HG03135 (cell line): ENCODE measurements around the gene FABP6.
"Not testable (repeated sequence)": the region's sequence is repeated elsewhere in the genome, so short reads cannot be mapped to it uniquely, and the experiment has no call there.

Experiments used
- ATAC-seq: cut with Tn5 transposase; IDR thresholded peaks from one replicate; pipeline ENCODE4 v1.9.1; 2021; ENCODE audit warnings: mild to moderate bottlenecking, moderate library complexity; ENCODE audit not compliant: unreplicated experiment

FABP6 gene

DNA sequence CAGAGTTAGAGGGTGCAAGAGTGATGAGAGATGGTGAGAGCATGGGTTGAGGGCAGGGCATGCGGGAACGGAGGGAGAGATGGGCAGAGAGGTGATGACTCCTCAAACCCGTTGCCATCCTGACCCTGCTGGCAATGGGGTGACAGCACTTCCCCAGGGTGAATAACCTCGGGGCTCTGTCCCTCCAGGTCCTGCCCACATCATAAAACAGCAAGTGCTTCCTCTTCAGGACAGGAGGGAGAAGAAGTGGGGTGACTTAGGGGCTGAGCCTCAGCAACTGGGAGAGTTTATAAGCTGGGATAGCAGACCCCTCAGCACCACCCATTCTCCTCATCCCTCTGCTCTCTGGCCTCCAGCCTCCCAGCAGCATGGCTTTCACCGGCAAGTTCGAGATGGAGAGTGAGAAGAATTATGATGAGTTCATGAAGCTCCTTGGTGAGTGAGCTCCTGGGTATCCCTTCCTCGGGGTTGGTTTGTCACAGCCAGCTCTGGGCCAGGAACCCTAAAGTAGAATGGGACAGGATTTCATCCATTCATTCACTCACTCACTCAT lies at the start of gene FABP6:
Gene FABP6, plus strand, starts transcription at position 317 of the 553 bp plus-strand sequence. Its CDS starts 52 bp downstream, at position 369.
- no peak for ATAC-seq

DNA sequence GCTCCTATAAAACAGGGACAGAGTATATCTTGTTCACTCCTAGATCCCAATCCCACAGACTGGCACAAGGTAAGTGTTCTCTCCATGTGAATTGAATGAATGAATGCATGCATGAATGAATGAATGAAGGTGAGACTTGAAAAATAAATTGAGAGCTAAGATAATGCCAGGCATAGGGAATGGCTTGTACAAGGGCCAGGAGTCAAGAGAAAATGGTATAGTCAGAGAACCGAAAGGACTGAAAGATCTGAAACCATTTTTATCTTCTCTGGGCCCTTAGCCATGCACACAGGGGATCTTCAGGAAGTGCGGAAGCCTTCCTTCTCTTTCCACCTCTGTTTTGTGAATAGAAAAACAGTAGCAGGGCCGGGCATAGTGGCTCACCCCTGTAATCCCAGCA lies 48.4 kb upstream of the FABP6 start:
- no peak for ATAC-seq

DNA sequence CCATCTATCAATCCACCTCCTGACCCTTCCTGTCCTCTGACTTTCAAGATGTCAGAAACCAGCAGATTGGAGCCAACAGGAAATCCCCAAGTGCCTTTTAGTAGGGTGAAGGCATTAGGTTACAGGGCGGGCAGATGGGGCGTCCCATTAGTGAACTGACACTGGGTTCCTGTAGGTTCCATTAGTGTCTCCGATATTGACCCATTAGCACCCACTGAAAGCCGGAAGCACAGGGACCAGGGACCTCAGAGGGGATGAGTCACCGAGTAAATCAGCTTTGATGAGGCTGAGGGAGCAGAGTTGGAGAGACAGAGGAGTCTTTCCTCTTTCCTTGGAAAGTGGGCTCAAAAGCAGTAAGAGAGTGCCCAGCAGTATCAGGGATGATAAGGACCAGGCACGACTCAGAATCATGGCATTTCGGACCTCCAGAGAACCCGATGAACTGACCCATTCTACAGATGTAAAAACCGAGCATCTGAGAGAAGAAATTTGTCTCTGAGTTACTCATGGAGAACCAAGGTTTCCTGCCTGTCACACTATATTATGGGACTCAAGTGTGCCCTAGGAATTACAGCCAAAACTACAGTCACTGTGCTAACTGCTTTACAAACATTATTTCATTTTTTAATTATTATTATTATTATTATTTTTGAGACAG lies 47.2 kb upstream of the FABP6 start:
- no peak for ATAC-seq

DNA sequence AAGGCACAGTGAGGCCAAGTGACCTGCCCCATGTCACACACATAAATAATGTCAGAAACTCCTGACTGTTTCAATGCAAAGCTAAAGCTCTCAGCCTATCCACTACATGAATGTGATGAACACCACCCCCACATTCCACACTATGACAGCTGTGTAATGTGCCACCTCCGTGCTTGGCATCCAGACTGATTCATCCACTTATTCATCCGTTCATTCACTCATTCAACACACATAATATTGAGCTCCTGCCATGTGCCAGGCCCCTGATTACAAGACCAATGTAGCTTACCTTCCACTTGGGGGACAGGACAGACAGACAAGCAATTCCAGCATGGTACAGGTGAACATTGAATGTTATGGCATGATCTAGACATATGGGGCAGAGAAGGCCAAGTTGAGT lies 46.2 kb upstream of the FABP6 start:
- no peak for ATAC-seq

GRCh38 chr5:160185626-160186360 lies 43.5 kb upstream of the FABP6 start:
- ATAC-seq = no peak

- no peak for ATAC-seq
These were observed 42.8 kb upstream of the FABP6 start for GRCh38 chr5:160186480-160186879.

DNA sequence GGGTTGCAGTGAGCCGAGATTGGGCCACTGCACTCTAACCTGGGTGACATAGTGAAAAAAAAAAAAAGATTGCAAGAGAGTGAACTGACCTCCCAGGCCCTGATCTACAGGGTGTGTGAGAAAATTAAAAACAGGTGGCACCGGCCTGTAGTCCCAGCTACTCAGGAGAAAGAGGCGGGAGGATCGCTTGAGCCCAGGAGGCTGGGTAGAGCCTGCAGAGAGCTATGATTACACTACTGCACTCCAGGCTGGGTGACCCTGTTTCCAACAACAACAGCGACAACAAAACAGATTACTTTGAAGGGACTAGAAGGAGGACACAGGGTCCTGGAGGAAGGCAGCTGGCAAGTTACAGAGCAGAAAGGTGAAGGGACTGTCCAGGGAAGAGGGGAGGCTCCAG lies 42.2 kb upstream of the FABP6 start:
- no peak for ATAC-seq

DNA sequence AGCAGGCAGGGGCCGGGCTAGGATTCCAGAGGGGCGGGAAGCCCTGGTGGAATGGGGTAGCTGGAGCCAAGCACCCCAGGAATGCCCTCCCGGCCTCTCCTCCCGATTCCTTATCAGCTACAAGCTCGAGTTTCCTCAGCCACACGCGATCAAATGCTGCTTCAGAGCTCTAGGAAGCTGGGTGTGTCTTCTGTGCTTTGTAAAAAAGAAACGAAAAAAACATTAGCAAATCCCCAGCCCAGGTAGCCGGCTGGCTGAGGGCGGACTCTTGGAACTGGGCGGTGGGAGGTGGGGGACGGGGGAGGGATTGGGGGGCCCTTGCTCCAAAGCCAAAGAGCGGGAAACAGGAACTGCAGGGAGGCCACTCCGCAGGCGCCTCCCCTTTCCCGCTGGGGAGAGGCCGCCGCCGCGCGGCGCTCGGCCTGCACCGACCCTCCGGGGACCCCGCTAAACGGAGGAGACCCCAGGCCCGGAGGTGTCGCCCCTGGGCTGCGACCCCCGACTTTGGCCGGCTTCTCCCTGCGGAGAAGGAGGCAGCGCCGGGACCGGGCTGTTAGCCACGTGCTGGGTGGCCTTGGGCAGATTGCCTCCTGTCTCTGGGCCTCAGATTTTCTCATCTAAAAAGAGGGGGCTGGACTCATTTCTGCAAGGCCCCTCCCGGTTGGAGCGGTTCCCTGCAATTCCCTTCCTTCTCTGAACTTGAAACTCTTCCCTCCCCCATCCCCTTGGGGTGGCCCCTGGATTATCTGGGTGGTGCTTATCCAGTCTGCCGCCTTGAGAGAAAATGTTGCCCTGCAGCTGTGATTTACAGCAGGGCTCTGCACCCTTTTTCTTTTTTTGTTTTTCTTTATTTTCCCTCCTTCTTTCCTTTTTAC lies 40.9 kb upstream of the FABP6 start:
- ATAC-seq = no peak

DNA sequence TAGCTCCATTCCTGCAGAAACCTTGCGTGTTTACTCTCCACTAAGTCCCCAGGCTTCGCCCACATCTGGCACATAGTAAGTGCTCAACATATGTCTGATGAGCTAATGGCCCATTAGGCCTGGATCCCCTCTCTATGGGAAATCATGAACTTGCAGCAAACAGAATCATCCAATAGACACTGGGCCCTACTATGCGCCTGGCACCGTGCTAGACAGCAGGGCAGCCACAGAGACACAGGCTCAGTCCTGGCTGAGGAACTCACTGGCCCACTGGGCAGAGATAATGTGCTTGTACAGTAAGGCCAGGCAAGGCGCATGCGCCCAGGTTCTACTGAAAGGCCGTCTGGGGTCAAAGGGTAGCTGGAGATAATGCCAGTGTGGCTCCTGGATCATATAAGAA lies 36.9 kb upstream of the FABP6 start:
- no peak for ATAC-seq

GRCh38 chr5:160193076-160193475 lies 36.2 kb upstream of the FABP6 start:
- not testable (repeated sequence) for ATAC-seq

- not testable (repeated sequence) for ATAC-seq
These were observed 35.5 kb upstream of the FABP6 start for GRCh38 chr5:160193790-160194189.

DNA sequence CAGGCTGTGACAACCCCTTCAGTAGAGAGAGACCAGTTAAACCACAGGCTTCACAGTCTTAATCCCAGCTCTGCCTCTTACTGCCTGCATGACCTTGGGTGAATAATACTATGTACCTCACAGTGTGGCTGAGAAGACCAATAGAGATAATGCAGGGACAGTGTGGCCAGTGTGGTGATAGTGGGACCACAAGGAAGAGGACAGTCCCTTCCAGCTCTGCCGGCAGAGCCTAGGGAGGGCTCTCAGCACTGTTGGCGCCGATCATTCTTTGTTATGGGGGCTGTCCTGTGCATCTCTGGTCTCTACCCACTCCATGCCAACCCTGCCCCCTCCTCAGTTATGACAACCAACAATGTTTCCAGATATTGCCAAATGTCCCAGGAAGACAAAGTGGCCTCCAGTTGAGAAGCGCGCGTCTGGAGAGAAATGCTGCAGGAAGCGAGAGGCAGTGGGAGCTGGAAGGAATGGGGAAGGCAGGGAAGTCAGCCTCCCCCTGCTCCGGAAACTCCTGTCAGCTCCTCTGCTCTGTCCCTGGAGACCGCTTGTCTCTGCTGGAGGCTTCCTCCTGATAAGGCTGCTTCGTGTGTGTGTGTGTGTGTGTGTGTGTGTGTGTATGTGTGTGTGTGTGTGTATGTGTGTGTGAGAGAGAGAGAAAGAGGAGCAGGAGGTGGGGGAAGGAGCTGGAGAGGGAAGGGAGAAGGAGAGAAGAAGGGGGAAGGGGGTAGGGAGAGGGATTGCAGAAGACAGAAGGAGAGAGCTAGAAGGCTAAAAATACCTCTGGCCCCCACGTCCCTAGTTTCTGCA lies 31.8 kb upstream of the FABP6 start:
- ATAC-seq = no peak

DNA sequence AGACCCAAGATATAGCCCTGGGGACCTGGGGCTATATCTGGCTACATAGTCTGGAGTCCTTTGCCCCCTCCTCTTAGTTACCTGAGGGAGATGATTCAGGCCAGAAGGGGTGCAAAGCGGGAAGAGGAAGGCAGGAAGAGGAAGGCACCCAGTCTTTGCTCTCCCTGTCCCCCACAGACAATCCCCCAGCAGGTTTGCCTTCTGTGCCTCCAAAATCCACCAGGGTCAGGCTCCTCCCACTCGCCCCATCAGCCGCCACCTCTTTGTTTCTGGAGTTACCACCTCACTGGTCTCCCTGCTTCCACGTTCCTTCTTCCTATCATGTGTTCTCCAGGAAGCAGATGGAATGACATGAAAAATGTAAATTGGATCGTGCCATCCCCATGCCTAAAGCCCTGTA lies 31.2 kb upstream of the FABP6 start:
- ATAC-seq = no peak

GRCh38 chr5:160198841-160199409 lies 30.4 kb upstream of the FABP6 start:
- ATAC-seq = no peak

DNA sequence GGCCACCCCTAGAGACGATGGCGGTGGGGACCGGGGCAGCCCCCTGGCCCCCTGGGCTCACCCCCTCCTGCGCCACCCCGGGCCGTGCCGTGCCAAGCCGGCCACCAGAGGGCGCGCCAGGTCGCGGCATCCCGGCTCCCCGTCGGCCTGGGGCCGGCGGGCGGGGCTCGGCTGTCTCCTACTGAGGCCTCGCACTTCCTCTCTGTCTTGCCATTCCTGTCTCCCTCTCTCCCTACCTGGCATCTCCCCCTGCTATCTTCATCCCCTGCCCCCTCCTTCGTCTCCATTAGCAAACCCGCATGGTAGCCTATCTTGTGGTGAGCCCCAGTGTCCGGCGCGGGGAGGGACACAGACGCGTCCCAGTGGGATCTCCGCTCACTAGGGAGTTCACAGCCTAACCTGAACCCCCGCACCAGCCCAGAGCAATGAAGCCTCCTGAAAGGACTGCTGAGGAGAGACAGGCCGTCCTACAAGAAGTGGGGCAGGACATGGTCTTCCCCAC lies 29.8 kb upstream of the FABP6 start:
- peak; percentile 97 for ATAC-seq

DNA sequence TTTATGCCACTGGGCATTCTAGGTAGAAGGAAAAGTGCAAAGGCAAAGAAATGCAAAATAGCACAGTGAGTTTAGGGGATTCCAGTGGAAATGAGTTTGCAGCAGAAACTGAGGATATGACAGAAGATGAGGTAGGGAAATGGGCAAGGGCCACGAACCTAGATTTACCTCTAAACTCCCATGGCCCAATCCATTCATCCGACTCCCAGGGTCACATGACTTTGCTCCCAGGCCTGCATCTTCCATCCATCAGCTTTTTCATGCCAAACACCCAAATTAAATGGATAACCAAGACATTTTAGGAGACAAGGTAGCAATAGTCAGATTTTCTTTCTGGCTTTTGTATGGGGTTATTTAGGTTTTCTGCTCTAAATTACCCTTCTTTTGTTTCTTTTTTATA lies 22.2 kb upstream of the FABP6 start:
- no peak for ATAC-seq

DNA sequence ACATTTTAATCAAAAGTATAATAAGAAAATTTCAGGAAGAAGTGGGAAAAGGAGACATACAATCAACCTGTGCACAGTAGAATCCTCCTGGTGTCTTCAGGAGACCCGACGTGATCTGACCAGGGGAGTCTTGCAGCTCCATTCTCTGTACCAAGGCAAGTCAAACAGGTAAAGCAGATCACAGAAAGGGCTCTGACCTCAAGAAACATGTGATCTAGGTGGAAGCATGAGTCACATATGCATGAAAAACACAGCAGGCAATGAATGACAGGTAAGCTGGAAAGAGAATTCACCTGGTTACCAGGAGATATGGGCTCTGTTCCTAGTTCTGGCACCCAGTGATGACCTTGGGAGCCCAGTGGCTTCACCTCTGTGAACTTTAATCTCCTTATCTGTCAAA lies 19.4 kb upstream of the FABP6 start:
- ATAC-seq = no peak

DNA sequence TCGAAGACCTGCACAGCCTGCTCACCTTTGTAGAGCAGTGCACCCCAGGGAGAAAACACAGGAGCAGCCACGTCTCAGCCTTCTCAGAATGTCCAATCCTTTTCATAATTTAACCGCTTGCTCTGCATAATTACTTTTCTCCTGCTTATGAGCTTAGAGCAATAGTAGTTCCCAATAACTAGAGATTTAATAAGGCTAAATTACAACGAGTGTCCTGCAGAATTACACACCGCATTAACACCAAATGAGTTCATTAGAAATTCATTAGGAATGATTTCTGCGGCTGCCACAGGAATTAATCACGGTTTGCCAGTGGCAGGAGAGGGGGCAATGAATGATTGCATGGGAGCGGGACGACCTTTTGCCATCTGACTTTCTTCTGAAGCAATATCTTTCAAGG lies 18.7 kb upstream of the FABP6 start:
- no peak for ATAC-seq

DNA sequence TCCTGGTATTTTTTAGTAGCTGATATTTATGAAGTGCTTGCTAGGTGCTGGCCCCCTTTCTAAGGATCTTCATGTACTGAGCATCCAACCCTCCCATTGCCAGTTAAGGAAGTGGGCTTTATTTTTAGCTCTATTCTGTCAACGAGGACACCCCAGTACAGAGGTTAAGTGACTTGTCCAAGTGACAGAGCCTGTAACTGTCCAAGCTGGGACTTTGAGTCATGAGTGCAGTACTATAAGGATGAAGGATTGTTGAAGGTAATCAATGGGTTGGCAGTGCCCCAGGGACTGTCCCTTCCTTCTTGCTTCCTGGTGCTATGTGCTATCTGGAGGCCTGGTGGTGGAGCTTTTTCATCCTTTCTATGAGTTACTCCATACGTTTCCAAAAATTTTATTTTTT lies 18.0 kb upstream of the FABP6 start:
- ATAC-seq = no peak

- ATAC-seq = no peak
These were observed 15.8 kb upstream of the FABP6 start for GRCh38 chr5:160213537-160213936.
